ENCODE data around the gene OGFOD3. TPM values are rescaled to one million over a fixed set of nuclear protein-coding genes. Genes with fewer than 3 reads are reported as not detected.

OGFOD3 gene
- total and polyA plus RNA-seq, 2 donors (not counting 1 experiment from before 2014, with no cell fraction given): 22.6 to 30.5 TPM

- Mint-ChIP-seq H3K4me1 (peaks cover 2% of the 10 kb centered on the region), H3K4me3 (no peak overlapping the region), H3K9me3 (ENCODE audit: insufficient read depth) (no peaks in the 10 kb centered on the region), H3K27me3 (no peaks in the 10 kb centered on the region), H3K27ac (no peak overlapping the region)
- H2AFZ ChIP-seq (ENCODE audit: insufficient read depth, low read depth, low read length, poor library complexity, severe bottlenecking): no peak overlapping the region
- DNase-seq (no peak), ATAC-seq (ENCODE audit: low read depth) (no peak)
- H3K36me3 ChIP-seq (replicated peaks in 1 of 2; ENCODE audit: control extremely low read depth in 1 of 2, control insufficient read depth in 1 of 2, extremely low read depth in 1 of 2, insufficient read depth in 2 of 2, low read length in 1 of 2): peaks cover 0 to 17% of the 10 kb centered on the region in 2 experiments
- intact Hi-C loops (cut with micrococcal nuclease): no loop called here
- no peaks in the 10 kb centered on the region for H4K20me1 ChIP-seq (ENCODE audit: control insufficient read depth, insufficient read depth, low read length, poor library complexity, severe bottlenecking)
- POLR2A ChIA-PET: no interaction called here
- TF ChIP-seq EZH2 (IDR thresholded peaks at IDR 0.05; ENCODE audit: borderline replicate concordance, insufficient read depth, low read depth, low read length, poor library complexity, severe bottlenecking): no peak
- TF ChIP-seq CTCF (IDR thresholded peaks at IDR 0.05): no peak
- no peaks in the 10 kb centered on the region for H3K79me2 ChIP-seq (ENCODE audit: control insufficient read depth, insufficient read depth, low read length)
- H3K4me2 ChIP-seq (replicated peaks; ENCODE audit: low read depth, low read length, poor library complexity, severe bottlenecking): no peak overlapping the region
- WGBS (ENCODE audit: insufficient coverage): 94% methylated on average over 15 of the region's 21 CpGs
- H3K4me1 ChIP-seq (ENCODE audit: control insufficient read depth in 2 of 2, insufficient read depth in 2 of 2, low read length in 2 of 2): no peaks in the 10 kb centered on the region
- no peak overlapping the region for H3K9ac ChIP-seq (ENCODE audit: low read length)
- peaks cover 0 to 29% (median 3%) of the 10 kb centered on the region in 4 experiments for H3K27me3 ChIP-seq (replicated peaks in 1 of 4; ENCODE audit: control extremely low read depth in 1 of 4, control insufficient read depth in 3 of 4, insufficient read depth in 4 of 4, low read length in 3 of 4)
- no peak overlapping the region for H3K4me3 ChIP-seq (ENCODE audit: control extremely low read depth in 1 of 5, extremely low read depth in 1 of 5, insufficient read depth in 1 of 5, low read depth in 2 of 5, low read length in 4 of 5)
- no peaks in the 10 kb centered on the region for H3K9me3 ChIP-seq (ENCODE audit: control extremely low read depth in 1 of 3, control insufficient read depth in 2 of 3, insufficient read depth in 1 of 3, low read length in 2 of 3)
- no peak overlapping the region for H3K27ac ChIP-seq (ENCODE audit: low read length in 2 of 2)
- CTCF ChIA-PET: no interaction called here
Observed at GRCh38 chr17:82388922-82389283, 29.5 kb downstream of the OGFOD3 start.

GRCh38 chr17:82388223-82388921 is 30.0 kb downstream of the OGFOD3 start:
- 90% methylated on average over 23 of the region's 34 CpGs for WGBS (ENCODE audit: insufficient coverage)
- Histone ChIP-seq H3K9me3 (ENCODE audit: control extremely low read depth in 1 of 3, control insufficient read depth in 2 of 3, insufficient read depth in 1 of 3, low read length in 2 of 3) (no peaks in the 10 kb centered on the region), H3K36me3 (replicated peaks in 1 of 2; ENCODE audit: control extremely low read depth in 1 of 2, control insufficient read depth in 1 of 2, extremely low read depth in 1 of 2, insufficient read depth in 2 of 2, low read length in 1 of 2) (peaks cover 0 to 13% of the 10 kb centered on the region in 2 experiments), H3K27me3 (replicated peaks in 1 of 4; ENCODE audit: control extremely low read depth in 1 of 4, control insufficient read depth in 3 of 4, insufficient read depth in 4 of 4, low read length in 3 of 4) (peaks cover 0 to 34% (median 4%) of the 10 kb centered on the region in 4 experiments), H3K4me1 (ENCODE audit: control insufficient read depth in 2 of 2, insufficient read depth in 2 of 2, low read length in 2 of 2) (no peaks in the 10 kb centered on the region), H2AFZ (ENCODE audit: insufficient read depth, low read depth, low read length, poor library complexity, severe bottlenecking) (no peak overlapping the region), H4K20me1 (ENCODE audit: control insufficient read depth, insufficient read depth, low read length, poor library complexity, severe bottlenecking) (no peaks in the 10 kb centered on the region), H3K9ac (ENCODE audit: low read length) (no peak overlapping the region), H3K27ac (ENCODE audit: low read length in 2 of 2) (no peak overlapping the region), H3K4me3 (ENCODE audit: control extremely low read depth in 1 of 5, extremely low read depth in 1 of 5, insufficient read depth in 1 of 5, low read depth in 2 of 5, low read length in 4 of 5) (no peak overlapping the region), H3K79me2 (ENCODE audit: control insufficient read depth, insufficient read depth, low read length) (no peaks in the 10 kb centered on the region), H3K4me2 (replicated peaks; ENCODE audit: low read depth, low read length, poor library complexity, severe bottlenecking) (no peak overlapping the region)
- no peaks in the 10 kb centered on the region for H3K9me3 Mint-ChIP-seq (ENCODE audit: insufficient read depth)
- no peak for TF ChIP-seq EZH2 (IDR thresholded peaks at IDR 0.05; ENCODE audit: borderline replicate concordance, insufficient read depth, low read depth, low read length, poor library complexity, severe bottlenecking)
- TF ChIP-seq CTCF (IDR thresholded peaks at IDR 0.05): no peak
- ChIA-PET CTCF (no interaction called here), POLR2A (no interaction called here)
- H3K4me1 Mint-ChIP-seq: peaks cover 2% of the 10 kb centered on the region
- no peak overlapping the region for H3K27ac Mint-ChIP-seq
- H3K4me3 Mint-ChIP-seq: no peak overlapping the region
- H3K27me3 Mint-ChIP-seq: no peaks in the 10 kb centered on the region
- DNase-seq: no peak
- intact Hi-C loops (cut with micrococcal nuclease): no loop called here
- no peak for ATAC-seq (ENCODE audit: low read depth)
